Gastroesophageal sphincter (tissue), 3 donors: ENCODE data around the gene PLEKHG2.

ENCODE experiments used
- EP300 ChIP-seq: sonication (generic); formaldehyde crosslinking; IDR thresholded peaks from one replicate; pipeline ENCODE4 v1.6.1; 2017; ENCODE audit warnings: antibody characterized with exemption, mild to moderate bottlenecking
- POLR2A ChIP-seq, 2 donors: fragments of 450-650 bp; IDR thresholded peaks; one replicate each; pipeline ENCODE4 v1.6.1; 2017; ENCODE audit warnings: antibody characterized with exemption in 2 of 2, mild to moderate bottlenecking in 2 of 2, moderate library complexity in 1 of 2
- POLR2AphosphoS5 ChIP-seq: sonication (generic); formaldehyde crosslinking; IDR thresholded peaks from one replicate; pipeline ENCODE4 v1.6.1; 2017; ENCODE audit warnings: antibody characterized with exemption
- TF ChIP-seq, protein P1 (sequence below), 4 experiments: fragments of 200-600 bp in 2 of 4; fragments of 450-650 bp in 2 of 4; sonication (generic) in 1 of 4; IDR thresholded peaks; one replicate each; pipeline ENCODE4 v1.5.1; 2017 to 2019; ENCODE audit warnings: antibody characterized with exemption in 4 of 4, mild to moderate bottlenecking in 2 of 4, moderate library complexity in 2 of 4

DNA sequence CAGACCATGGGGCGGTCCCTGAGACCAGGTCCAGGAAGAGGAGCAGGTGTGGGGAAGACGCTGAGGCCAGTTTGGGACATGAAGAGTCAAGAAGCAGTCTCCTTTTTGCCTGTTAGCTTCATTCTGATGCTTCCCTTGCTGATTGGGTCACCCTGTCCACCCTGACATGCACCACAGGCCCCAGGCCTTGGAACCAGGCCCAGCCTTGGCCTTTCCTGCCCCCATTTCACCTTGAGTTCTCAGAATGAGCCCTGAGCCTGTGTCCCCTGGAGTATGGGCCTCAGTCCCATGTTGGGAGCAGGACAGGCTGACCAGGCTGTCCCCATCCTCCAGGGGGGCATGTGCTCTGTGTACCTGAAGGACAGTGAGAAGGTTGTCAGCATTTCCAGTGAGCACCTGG, 63.3 kb downstream of the PLEKHG2 start:
- TF ChIP-seq POLR2A (IDR thresholded peaks at IDR 0.05) (no peak), POLR2AphosphoS5 (no peak), EP300 (no peak)
- TF ChIP-seq, protein P1, sequence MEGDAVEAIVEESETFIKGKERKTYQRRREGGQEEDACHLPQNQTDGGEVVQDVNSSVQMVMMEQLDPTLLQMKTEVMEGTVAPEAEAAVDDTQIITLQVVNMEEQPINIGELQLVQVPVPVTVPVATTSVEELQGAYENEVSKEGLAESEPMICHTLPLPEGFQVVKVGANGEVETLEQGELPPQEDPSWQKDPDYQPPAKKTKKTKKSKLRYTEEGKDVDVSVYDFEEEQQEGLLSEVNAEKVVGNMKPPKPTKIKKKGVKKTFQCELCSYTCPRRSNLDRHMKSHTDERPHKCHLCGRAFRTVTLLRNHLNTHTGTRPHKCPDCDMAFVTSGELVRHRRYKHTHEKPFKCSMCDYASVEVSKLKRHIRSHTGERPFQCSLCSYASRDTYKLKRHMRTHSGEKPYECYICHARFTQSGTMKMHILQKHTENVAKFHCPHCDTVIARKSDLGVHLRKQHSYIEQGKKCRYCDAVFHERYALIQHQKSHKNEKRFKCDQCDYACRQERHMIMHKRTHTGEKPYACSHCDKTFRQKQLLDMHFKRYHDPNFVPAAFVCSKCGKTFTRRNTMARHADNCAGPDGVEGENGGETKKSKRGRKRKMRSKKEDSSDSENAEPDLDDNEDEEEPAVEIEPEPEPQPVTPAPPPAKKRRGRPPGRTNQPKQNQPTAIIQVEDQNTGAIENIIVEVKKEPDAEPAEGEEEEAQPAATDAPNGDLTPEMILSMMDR (IDR thresholded peaks at IDR 0.05) = no peak
